Keratinocyte (primary cell): ENCODE measurements around the gene STMN3. TPM values are rescaled to one million over a fixed set of nuclear protein-coding genes. Genes with fewer than 3 reads are reported as not detected.

Experiments used
- DNase-seq: peaks from one replicate; pipeline ENCODE4 v3.0.0-alpha.2; 2011; ENCODE audit warnings: low read depth, missing footprints, low spot score
- FAIRE-seq: peaks from 2 replicates; lab custom pipeline; 2011; peaks lifted over from hg19 to GRCh38; lab: Jason Lieb, UNC
- H2AFZ ChIP-seq: 2 replicates; pipeline ENCODE4 v1.6.0; 2012; ENCODE audit warnings: low read length, control low read depth, inconsistent platforms; ENCODE audit not compliant: control insufficient read depth
- H3K27ac ChIP-seq: 2 replicates; pipeline ENCODE4 v1.5.1; 2011; ENCODE audit warnings: low read length; ENCODE audit not compliant: control insufficient read depth, insufficient read depth
- H3K27me3 ChIP-seq: 3 replicates; pipeline ENCODE4 v1.6.0; 2011; ENCODE audit warnings: low read length; ENCODE audit not compliant: control insufficient read depth, insufficient read depth; ENCODE audit errors: extremely low read depth
- H3K36me3 ChIP-seq, 2 experiments: 2 replicates in 1 of 2; 3 replicates in 1 of 2; pipeline ENCODE4 v1.5.1; 2011; ENCODE audit warnings: low read length in 2 of 2, mild to moderate bottlenecking in 1 of 2; ENCODE audit not compliant: control insufficient read depth in 2 of 2, insufficient read depth in 2 of 2; ENCODE audit errors: extremely low read depth in 1 of 2
- H3K4me1 ChIP-seq: 3 replicates; pipeline ENCODE4 v1.5.1; 2011; ENCODE audit warnings: low read length; ENCODE audit not compliant: control insufficient read depth, insufficient read depth; ENCODE audit errors: extremely low read depth
- H3K4me2 ChIP-seq: 3 replicates; pipeline ENCODE4 v1.6.0; 2011; ENCODE audit warnings: low read depth, low read length; ENCODE audit not compliant: control insufficient read depth, insufficient read depth; ENCODE audit errors: extremely low read depth
- H3K4me3 ChIP-seq, 3 experiments: fragments of 200-600 bp in 1 of 3; sonication (generic) in 1 of 3; 2 replicates in 2 of 3; 3 replicates in 1 of 3; pipeline ENCODE4 v1.5.1; 2011 to 2016; ENCODE audit warnings: low read length in 3 of 3, mild to moderate bottlenecking in 3 of 3, control low read depth in 2 of 3, inconsistent platforms in 1 of 3, low read depth in 1 of 3, mixed read lengths in 1 of 3, mixed run types in 1 of 3, moderate library complexity in 1 of 3; ENCODE audit not compliant: control insufficient read depth in 2 of 3, insufficient read depth in 2 of 3; ENCODE audit errors: extremely low read depth in 1 of 3
- H3K79me2 ChIP-seq: 2 replicates; pipeline ENCODE4 v1.6.0; 2012; ENCODE audit warnings: low read length; ENCODE audit not compliant: control insufficient read depth, insufficient read depth
- H3K9ac ChIP-seq: 3 replicates; pipeline ENCODE4 v1.6.0; 2011; ENCODE audit warnings: low read length; ENCODE audit not compliant: control insufficient read depth, insufficient read depth; ENCODE audit errors: extremely low read depth
- H3K9me1 ChIP-seq: 3 replicates; pipeline ENCODE4 v1.6.0; 2011; ENCODE audit warnings: low read length; ENCODE audit not compliant: control insufficient read depth, insufficient read depth; ENCODE audit errors: extremely low read depth
- H3K9me3 ChIP-seq: 2 replicates; pipeline ENCODE4 v1.5.1; 2012; ENCODE audit warnings: low read depth, low read length; ENCODE audit not compliant: control insufficient read depth
- H4K20me1 ChIP-seq: 3 replicates; pipeline ENCODE4 v1.6.0; 2011; ENCODE audit warnings: low read length; ENCODE audit not compliant: control insufficient read depth, insufficient read depth; ENCODE audit errors: extremely low read depth
- EZH2 ChIP-seq: IDR thresholded peaks from one replicate; pipeline ENCODE4 v1.6.1; 2012; ENCODE audit warnings: inconsistent platforms, mild to moderate bottlenecking, low read length, moderate library complexity
- dilution Hi-C: fragments of 300-500 bp; cut with MboI; formaldehyde crosslinking; loops from one replicate; pipeline ENCODE4 v1.7.0; 2020; ENCODE audit warnings: low sequenced_read_pairs; ENCODE audit not compliant: extremely low pct_ligation_motif_present
- polyA plus RNA-seq, 5 experiments: library from polyadenylated mRNA; depleted of rRNA in 3 of 5; stranded (reverse) in 3 of 5; stranded (forward) in 1 of 5; unstranded in 1 of 5; fragments of >200 nt; gene quantifications; 1 replicate in 1 of 5; 2 replicates in 3 of 5; 3 replicates in 1 of 5; pipeline versions ENCODE4 v1.2.1 to v1.2.3, GENCODE V29; 2011 to 2012; ENCODE audit warnings: missing spikeins in 2 of 5, low read depth in 1 of 5, low replicate concordance in 1 of 5
- TF ChIP-seq, protein P1 (sequence below), 3 experiments: IDR thresholded peaks in 1 of 3; conservative IDR thresholded peaks in 1 of 3; optimal IDR thresholded peaks in 1 of 3; 2 replicates in 2 of 3; 3 replicates in 1 of 3; pipeline versions ENCODE3 to v1.5.1; 2011; ENCODE audit warnings: low read length in 3 of 3, mild to moderate bottlenecking in 3 of 3, moderate library complexity in 2 of 3, control low read depth in 1 of 3, inconsistent platforms in 1 of 3; ENCODE audit not compliant: insufficient read depth in 2 of 3; ENCODE audit errors: extremely low read depth in 1 of 3

Gene STMN3
- polyA plus RNA-seq, 1 donor (not counting 4 experiments of a cell fraction or from before 2014, with no cell fraction given), result 12.0 TPM

DNA sequence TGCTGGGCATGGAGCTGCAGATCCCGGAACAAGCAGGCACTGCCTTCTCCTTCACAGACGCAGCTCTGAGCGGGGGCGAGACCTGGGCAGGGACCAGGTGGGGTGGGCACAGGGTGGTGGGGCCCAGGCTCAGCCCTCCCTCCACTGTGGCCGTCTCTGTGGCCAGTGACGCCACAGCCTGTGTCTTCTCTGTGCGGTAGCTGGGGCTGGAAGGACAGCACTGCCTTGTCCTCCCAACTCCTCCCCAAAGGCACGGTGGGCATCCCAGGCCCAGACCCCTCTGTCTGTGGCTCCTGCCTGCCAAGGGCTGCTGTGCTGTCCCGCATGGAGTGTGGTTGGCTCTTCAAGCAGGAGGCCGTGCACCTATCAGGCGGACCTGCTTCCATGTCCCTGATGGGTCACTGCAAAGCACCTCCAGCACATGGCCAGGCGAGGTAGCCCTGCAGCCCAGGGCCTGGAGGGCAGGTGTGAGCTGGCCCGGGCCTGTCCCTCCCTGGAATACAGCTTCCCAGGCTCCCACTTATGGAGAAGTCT is 28.5 kb upstream of the STMN3 start:
- TF ChIP-seq EZH2, result no peak
- TF ChIP-seq, protein P1, sequence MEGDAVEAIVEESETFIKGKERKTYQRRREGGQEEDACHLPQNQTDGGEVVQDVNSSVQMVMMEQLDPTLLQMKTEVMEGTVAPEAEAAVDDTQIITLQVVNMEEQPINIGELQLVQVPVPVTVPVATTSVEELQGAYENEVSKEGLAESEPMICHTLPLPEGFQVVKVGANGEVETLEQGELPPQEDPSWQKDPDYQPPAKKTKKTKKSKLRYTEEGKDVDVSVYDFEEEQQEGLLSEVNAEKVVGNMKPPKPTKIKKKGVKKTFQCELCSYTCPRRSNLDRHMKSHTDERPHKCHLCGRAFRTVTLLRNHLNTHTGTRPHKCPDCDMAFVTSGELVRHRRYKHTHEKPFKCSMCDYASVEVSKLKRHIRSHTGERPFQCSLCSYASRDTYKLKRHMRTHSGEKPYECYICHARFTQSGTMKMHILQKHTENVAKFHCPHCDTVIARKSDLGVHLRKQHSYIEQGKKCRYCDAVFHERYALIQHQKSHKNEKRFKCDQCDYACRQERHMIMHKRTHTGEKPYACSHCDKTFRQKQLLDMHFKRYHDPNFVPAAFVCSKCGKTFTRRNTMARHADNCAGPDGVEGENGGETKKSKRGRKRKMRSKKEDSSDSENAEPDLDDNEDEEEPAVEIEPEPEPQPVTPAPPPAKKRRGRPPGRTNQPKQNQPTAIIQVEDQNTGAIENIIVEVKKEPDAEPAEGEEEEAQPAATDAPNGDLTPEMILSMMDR (optimal IDR thresholded peaks at IDR 0.05 in 1 of 3, IDR thresholded peaks at IDR 0.05 in 1 of 3, conservative IDR thresholded peaks at IDR 0.05 in 1 of 3; ENCODE audit: extremely low read depth in 1 of 3, insufficient read depth in 2 of 3, low read length in 3 of 3), result no peak
- dilution Hi-C loops, result no loop called here
- Histone ChIP-seq H3K36me3 (peaks cover 6 to 12% of the 10 kb centered on the region in 2 experiments), H4K20me1 (no peaks in the 10 kb centered on the region), H3K79me2 (no peaks in the 10 kb centered on the region), H3K27me3 (no peaks in the 10 kb centered on the region), H3K4me2 (peak overlapping the region; percentile 61), H2AFZ (no peak overlapping the region), H3K27ac (peak overlapping the region; percentile 57), H3K9ac (no peak overlapping the region), H3K9me3 (no peaks in the 10 kb centered on the region), H3K4me1 (peaks cover 25% of the 10 kb centered on the region), H3K4me3 (peak overlapping the region in 1 of 3 experiments; percentile 40), H3K9me1 (no peaks in the 10 kb centered on the region)
- DNase-seq (no peak), FAIRE-seq (no peak)

DNA sequence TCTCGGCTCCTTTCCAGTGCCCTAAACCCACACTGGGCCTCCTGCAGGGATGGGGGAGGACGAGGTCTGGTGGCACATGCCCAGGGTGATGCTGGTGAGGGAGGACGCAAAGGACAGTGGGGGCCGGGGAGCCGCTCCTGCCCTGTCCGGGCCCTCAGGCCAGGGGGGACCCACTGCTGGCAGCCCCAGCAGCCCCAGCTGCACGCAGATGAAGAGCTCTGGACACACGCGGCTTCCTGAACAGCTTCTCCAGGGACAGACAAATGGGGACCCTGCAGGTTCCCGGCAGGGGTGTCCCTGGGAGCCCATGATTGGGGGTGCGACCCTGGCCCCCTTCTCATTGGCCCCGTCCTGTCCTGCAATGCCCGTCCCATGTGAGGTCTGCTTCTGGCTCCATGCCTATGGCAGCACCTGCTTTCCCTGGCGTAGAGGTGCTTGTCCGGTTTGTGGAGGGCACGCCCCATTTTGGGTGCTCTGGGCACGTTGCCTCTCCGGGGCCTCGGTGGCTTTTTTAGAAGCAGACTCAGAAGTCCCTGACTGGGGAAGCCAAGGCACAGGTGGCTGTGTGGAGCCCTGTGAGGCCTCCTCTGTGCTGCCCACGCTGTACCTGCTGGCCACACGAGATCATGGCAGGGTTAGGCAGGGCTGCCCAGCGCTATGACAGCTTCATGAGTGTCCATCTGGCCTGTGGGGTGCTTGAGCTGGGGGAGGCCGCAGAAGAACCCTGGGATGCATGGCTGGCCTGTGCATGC is 27.8 kb upstream of the STMN3 start:
- Histone ChIP-seq H3K9me3 (no peaks in the 10 kb centered on the region), H3K9me1 (no peaks in the 10 kb centered on the region), H3K4me3 (no peak overlapping the region), H3K27ac (no peak overlapping the region), H4K20me1 (no peaks in the 10 kb centered on the region), H3K36me3 (peaks cover 8 to 16% of the 10 kb centered on the region in 2 experiments), H3K79me2 (no peaks in the 10 kb centered on the region), H3K4me2 (no peak overlapping the region), H3K9ac (no peak overlapping the region), H2AFZ (no peak overlapping the region), H3K4me1 (peaks cover 21% of the 10 kb centered on the region), H3K27me3 (no peaks in the 10 kb centered on the region)
- dilution Hi-C loops, result no loop called here
- FAIRE-seq, result no peak
- DNase-seq, result no peak
- no peak for TF ChIP-seq EZH2
- TF ChIP-seq, protein P1 (optimal IDR thresholded peaks at IDR 0.05 in 1 of 3, IDR thresholded peaks at IDR 0.05 in 1 of 3, conservative IDR thresholded peaks at IDR 0.05 in 1 of 3; ENCODE audit: extremely low read depth in 1 of 3, insufficient read depth in 2 of 3, low read length in 3 of 3), result no peak
